ENCODE results near the gene PWWP3B. TPM values are rescaled to one million over a fixed set of nuclear protein-coding genes. Genes with fewer than 3 reads are reported as not detected.

Gene PWWP3B
- total RNA-seq (under 0.01 TPM in 1 of 2 replicates, not detected in the other), polyA plus RNA-seq (not detected in 2 replicates), polyA minus RNA-seq (ENCODE audit: low replicate concordance) (not detected in 2 replicates)
- polyA plus RNA-seq (2012): not detected in 2 replicates

DNA sequence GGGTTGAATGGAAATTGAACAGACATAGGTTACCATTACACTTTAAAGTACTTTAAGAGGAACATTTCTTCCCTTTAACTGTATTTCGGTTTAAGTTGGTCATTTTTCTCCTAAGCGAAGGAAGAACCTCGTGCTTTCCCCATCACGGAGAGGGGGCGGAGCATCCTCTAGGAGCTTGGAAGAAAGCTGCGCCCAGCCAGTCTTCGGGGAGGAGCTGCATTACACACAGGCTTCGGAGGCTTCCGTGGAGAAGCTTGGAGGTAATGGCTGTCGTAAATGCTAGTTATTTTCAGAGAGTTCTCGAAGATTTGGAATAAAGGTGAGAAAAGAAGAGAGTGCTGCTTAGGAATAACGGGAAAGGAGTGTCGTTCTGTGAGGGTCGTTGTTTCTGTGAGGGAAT, at the start of gene PWWP3B:
TSS of gene PWWP3B (plus strand) at position 199 of the 400 bp plus-strand sequence. CDS start 37,128 bp downstream, outside the sequence.
- Histone ChIP-seq H3K4me1 (ENCODE audit: control insufficient read depth, extremely low read depth, insufficient read depth, low read length) (no peaks in the 10 kb centered on the region), H3K9ac (ENCODE audit: insufficient read depth, low read length) (no peak within 1 kb of the TSS), H3K4me2 (ENCODE audit: extremely low read depth, insufficient read depth, low read length) (no peak within 1 kb of the TSS), H2AFZ (ENCODE audit: low read length) (no peak within 1 kb of the TSS), H3K9me3 (ENCODE audit: control insufficient read depth, insufficient read depth, low read depth, low read length) (no peaks in the 10 kb centered on the region), H4K20me1 (ENCODE audit: control insufficient read depth, extremely low read depth, insufficient read depth, low read length) (no peaks in the 10 kb centered on the region), H3K4me3 (replicated peaks in 1 of 4; ENCODE audit: control extremely low read depth in 1 of 4, insufficient read depth in 1 of 4, low read depth in 3 of 4, low read length in 4 of 4) (peak within 1 kb of the TSS in 1 of 4 experiments; percentile 6), H3K79me2 (ENCODE audit: control insufficient read depth, insufficient read depth, low read length) (no peaks in the 10 kb centered on the region), H3K36me3 (ENCODE audit: control insufficient read depth, insufficient read depth, low read length) (no peaks in the 10 kb centered on the region), H3K27ac (ENCODE audit: insufficient read depth, low read length) (no peak within 1 kb of the TSS), H3K27me3 (ENCODE audit: control insufficient read depth, insufficient read depth, low read length) (no peaks in the 10 kb centered on the region)
- peak; percentile 6 to 36 for DNase-seq (ENCODE audit: low read depth in 2 of 2)
- TF ChIP-seq, protein P1, sequence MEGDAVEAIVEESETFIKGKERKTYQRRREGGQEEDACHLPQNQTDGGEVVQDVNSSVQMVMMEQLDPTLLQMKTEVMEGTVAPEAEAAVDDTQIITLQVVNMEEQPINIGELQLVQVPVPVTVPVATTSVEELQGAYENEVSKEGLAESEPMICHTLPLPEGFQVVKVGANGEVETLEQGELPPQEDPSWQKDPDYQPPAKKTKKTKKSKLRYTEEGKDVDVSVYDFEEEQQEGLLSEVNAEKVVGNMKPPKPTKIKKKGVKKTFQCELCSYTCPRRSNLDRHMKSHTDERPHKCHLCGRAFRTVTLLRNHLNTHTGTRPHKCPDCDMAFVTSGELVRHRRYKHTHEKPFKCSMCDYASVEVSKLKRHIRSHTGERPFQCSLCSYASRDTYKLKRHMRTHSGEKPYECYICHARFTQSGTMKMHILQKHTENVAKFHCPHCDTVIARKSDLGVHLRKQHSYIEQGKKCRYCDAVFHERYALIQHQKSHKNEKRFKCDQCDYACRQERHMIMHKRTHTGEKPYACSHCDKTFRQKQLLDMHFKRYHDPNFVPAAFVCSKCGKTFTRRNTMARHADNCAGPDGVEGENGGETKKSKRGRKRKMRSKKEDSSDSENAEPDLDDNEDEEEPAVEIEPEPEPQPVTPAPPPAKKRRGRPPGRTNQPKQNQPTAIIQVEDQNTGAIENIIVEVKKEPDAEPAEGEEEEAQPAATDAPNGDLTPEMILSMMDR (conservative IDR thresholded peaks at IDR 0.05 in 1 of 2, IDR thresholded peaks at IDR 0.05 in 1 of 2; ENCODE audit: low read depth in 1 of 2, low read length in 2 of 2): no peak
- TF ChIP-seq EZH2 (IDR thresholded peaks at IDR 0.05; ENCODE audit: low read length, missing control alignments): no peak

DNA sequence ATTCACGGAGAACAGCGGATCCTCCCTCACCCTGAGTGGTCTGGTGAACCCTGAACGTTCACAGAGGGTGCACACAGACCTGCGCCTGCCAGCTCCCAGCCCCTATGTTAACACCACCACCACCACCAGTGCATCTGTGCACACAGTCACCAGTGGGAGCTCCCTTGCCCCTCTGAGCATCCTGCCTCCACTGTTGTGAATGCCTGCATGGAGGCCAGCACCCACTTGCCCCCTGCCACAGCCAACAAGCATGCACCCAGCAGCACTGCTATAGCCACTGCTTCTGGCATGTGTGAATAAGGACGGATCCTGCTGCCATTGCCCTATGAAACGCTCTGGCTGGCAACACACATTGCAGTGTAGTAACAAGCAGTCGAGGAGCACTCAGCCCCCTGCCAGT, 29.1 kb upstream of the PWWP3B start:
- Histone ChIP-seq H3K27ac (ENCODE audit: insufficient read depth, low read length) (no peak overlapping the region), H4K20me1 (ENCODE audit: control insufficient read depth, extremely low read depth, insufficient read depth, low read length) (no peaks in the 10 kb centered on the region), H2AFZ (ENCODE audit: low read length) (no peak overlapping the region), H3K9me3 (ENCODE audit: control insufficient read depth, insufficient read depth, low read depth, low read length) (no peaks in the 10 kb centered on the region), H3K4me3 (replicated peaks in 1 of 4; ENCODE audit: control extremely low read depth in 1 of 4, insufficient read depth in 1 of 4, low read depth in 3 of 4, low read length in 4 of 4) (no peak overlapping the region), H3K27me3 (ENCODE audit: control insufficient read depth, insufficient read depth, low read length) (no peaks in the 10 kb centered on the region), H3K79me2 (ENCODE audit: control insufficient read depth, insufficient read depth, low read length) (no peaks in the 10 kb centered on the region), H3K4me1 (ENCODE audit: control insufficient read depth, extremely low read depth, insufficient read depth, low read length) (no peaks in the 10 kb centered on the region), H3K4me2 (ENCODE audit: extremely low read depth, insufficient read depth, low read length) (no peak overlapping the region), H3K36me3 (ENCODE audit: control insufficient read depth, insufficient read depth, low read length) (no peaks in the 10 kb centered on the region), H3K9ac (ENCODE audit: insufficient read depth, low read length) (no peak overlapping the region)
- TF ChIP-seq, protein P1 (conservative IDR thresholded peaks at IDR 0.05 in 1 of 2, IDR thresholded peaks at IDR 0.05 in 1 of 2; ENCODE audit: low read depth in 1 of 2, low read length in 2 of 2): no peak
- TF ChIP-seq EZH2 (IDR thresholded peaks at IDR 0.05; ENCODE audit: low read length, missing control alignments): no peak
- DNase-seq (ENCODE audit: low read depth in 2 of 2): no peak

DNA sequence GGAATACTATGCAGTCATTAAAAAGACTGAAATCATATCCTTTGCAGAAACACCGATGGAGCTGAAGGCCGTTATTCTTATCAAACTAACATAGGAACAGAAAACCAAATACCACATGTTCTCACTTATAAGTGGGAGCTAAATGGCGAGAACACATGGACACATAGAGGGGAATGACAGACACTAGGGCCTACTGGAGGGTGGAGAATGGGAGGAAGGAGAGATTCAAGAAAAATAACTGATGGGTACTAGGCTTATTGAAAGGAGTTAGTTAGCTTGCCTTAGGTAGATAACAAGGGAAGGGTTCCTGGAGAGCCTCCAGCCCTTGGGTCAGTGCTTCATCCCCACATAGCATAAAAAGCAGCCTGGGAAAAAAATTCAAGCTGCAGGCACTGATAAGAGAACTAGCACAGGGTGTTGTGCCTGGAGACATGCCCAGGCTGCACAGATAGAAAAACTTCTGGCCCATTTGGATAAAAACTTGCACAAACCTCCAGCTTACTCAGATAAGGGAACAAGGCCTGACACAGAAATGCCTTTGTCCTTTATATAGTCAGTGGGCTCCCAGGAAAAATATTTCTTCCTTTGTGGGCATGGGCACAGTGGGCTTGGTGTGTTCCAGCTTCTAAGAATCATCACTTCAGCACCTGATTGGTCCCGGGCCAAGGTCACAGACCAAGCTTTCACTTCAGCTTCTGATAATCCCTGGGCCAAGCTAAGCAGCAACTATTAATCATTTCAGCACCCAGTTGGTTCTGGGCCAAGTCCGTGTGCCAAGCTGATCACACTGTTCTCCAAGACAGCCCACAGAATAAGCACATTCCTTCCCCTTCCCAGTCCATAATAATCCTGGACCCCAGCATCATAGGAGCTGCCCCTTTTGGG, 23.1 kb upstream of the PWWP3B start:
- H3K27ac ChIP-seq (ENCODE audit: insufficient read depth, low read length): no peak overlapping the region
- H3K9me3 ChIP-seq (ENCODE audit: control insufficient read depth, insufficient read depth, low read depth, low read length): no peaks in the 10 kb centered on the region
- H3K36me3 ChIP-seq (ENCODE audit: control insufficient read depth, insufficient read depth, low read length): no peaks in the 10 kb centered on the region
- no peak overlapping the region for H3K4me2 ChIP-seq (ENCODE audit: extremely low read depth, insufficient read depth, low read length)
- no peaks in the 10 kb centered on the region for H3K27me3 ChIP-seq (ENCODE audit: control insufficient read depth, insufficient read depth, low read length)
- no peaks in the 10 kb centered on the region for H3K4me1 ChIP-seq (ENCODE audit: control insufficient read depth, extremely low read depth, insufficient read depth, low read length)
- H3K79me2 ChIP-seq (ENCODE audit: control insufficient read depth, insufficient read depth, low read length): no peaks in the 10 kb centered on the region
- H3K9ac ChIP-seq (ENCODE audit: insufficient read depth, low read length): no peak overlapping the region
- H3K4me3 ChIP-seq (replicated peaks in 1 of 4; ENCODE audit: control extremely low read depth in 1 of 4, insufficient read depth in 1 of 4, low read depth in 3 of 4, low read length in 4 of 4): no peak overlapping the region
- TF ChIP-seq EZH2 (IDR thresholded peaks at IDR 0.05; ENCODE audit: low read length, missing control alignments): no peak
- TF ChIP-seq, protein P1 (conservative IDR thresholded peaks at IDR 0.05 in 1 of 2, IDR thresholded peaks at IDR 0.05 in 1 of 2; ENCODE audit: low read depth in 1 of 2, low read length in 2 of 2): no peak
- no peak overlapping the region for H2AFZ ChIP-seq (ENCODE audit: low read length)
- no peaks in the 10 kb centered on the region for H4K20me1 ChIP-seq (ENCODE audit: control insufficient read depth, extremely low read depth, insufficient read depth, low read length)
- DNase-seq (ENCODE audit: low read depth in 2 of 2): peak in 1 of 2 donors; percentile 6

Data from fibroblast of lung (primary cell).